Fibroblast of mammary gland (primary cell): Measurements from ENCODE around the gene RNF157.

Experiments used
- DNase-seq: peaks from one replicate; pipeline ENCODE4 v3.0.0-alpha.2; 2010; ENCODE audit warnings: low read depth
- H3K4me3 ChIP-seq: 2 replicates; pipeline ENCODE4 v1.5.1; 2011; ENCODE audit warnings: low read depth, mild to moderate bottlenecking, low read length, moderate library complexity; ENCODE audit not compliant: control insufficient read depth
- CTCF ChIP-seq: conservative IDR thresholded peaks from 2 replicates; pipeline ENCODE4 v1.5.1; 2011; ENCODE audit warnings: low read depth, low read length, inconsistent platforms; ENCODE audit not compliant: control insufficient read depth, insufficient read depth

The RNF157 gene

GRCh38 chr17:76160896-76161528 lies 79.3 kb downstream of the RNF157 start:
- no peak for DNase-seq
- no peak for TF ChIP-seq CTCF
- no peak overlapping the region for H3K4me3 ChIP-seq

- no peak for DNase-seq
- no peak overlapping the region for H3K4me3 ChIP-seq
- no peak for TF ChIP-seq CTCF
Observed at GRCh38 chr17:76159157-76159556, 81.1 kb downstream of the RNF157 start.

- H3K4me3 ChIP-seq, result no peak overlapping the region
- no peak for TF ChIP-seq CTCF
- no peak for DNase-seq
Observed at GRCh38 chr17:76157759-76158158, 82.5 kb downstream of the RNF157 start.

- H3K4me3 ChIP-seq, result no peak overlapping the region
- DNase-seq, result no peak
- no peak for TF ChIP-seq CTCF
Observed at GRCh38 chr17:76156662-76156991, 83.7 kb downstream of the RNF157 start.

GRCh38 chr17:76155988-76156661 lies 84.2 kb downstream of the RNF157 start:
- no peak for TF ChIP-seq CTCF
- DNase-seq, result no peak
- H3K4me3 ChIP-seq, result no peak overlapping the region

GRCh38 chr17:76154936-76155845 lies 85.1 kb downstream of the RNF157 start:
- TF ChIP-seq CTCF, result no peak
- DNase-seq, result no peak
- no peak overlapping the region for H3K4me3 ChIP-seq
